ENCODE measurements around the gene SMIM7. TPM values are rescaled to one million over a fixed set of nuclear protein-coding genes. Genes with fewer than 3 reads are reported as not detected.
A peak's percentile ranks its signal among the peaks of the same experiment; 100 is the strongest.

Gene SMIM7
- total and polyA plus RNA-seq, 11 donors: 27.1 to 73.1 (median 45.2) TPM

DNA sequence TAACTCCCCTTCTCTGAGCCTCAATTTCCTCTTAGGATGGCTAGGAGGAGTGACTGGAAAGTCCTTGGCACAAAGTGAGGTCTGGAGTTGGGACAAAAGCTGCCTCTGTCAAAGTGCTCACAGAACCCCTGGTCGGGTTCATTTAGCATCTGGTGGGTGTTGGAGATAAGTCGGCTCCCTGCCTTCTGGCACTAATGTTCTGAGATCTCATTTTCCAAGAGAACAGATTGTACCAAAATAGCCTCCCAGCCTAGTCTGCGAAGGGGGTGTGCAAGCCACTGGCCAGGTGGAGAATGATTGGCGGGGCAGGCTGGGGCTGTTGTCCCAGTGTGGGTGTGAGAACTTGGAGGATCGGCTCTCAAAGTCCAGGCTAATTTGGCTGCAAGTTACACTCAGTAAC is 39.0 kb upstream of the SMIM7 start:
- H3K36me3 ChIP-seq: no peaks in the 10 kb centered on the region
- DNase-seq (peak; percentile 60 to 68 (median 63)), ATAC-seq (peak; percentile 72 to 88 (median 86))
- H3K27ac ChIP-seq: peak overlapping the region in 5 of 12 donors; percentile 14 to 49 (median 24)
- H3K4me1 ChIP-seq: peaks cover 0 to 27% (median 10%) of the 10 kb centered on the region in 12 donors
- intact Hi-C loops (cut with DNase I): no loop called here
- TF ChIP-seq, protein P1, sequence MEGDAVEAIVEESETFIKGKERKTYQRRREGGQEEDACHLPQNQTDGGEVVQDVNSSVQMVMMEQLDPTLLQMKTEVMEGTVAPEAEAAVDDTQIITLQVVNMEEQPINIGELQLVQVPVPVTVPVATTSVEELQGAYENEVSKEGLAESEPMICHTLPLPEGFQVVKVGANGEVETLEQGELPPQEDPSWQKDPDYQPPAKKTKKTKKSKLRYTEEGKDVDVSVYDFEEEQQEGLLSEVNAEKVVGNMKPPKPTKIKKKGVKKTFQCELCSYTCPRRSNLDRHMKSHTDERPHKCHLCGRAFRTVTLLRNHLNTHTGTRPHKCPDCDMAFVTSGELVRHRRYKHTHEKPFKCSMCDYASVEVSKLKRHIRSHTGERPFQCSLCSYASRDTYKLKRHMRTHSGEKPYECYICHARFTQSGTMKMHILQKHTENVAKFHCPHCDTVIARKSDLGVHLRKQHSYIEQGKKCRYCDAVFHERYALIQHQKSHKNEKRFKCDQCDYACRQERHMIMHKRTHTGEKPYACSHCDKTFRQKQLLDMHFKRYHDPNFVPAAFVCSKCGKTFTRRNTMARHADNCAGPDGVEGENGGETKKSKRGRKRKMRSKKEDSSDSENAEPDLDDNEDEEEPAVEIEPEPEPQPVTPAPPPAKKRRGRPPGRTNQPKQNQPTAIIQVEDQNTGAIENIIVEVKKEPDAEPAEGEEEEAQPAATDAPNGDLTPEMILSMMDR (IDR thresholded peaks at IDR 0.05): no peak
- TF ChIP-seq POLR2A (IDR thresholded peaks at IDR 0.05): no peak
- H3K9me3 ChIP-seq: peaks cover 0 to 9% (median 0%) of the 10 kb centered on the region in 12 donors
- 28 to 39% (median 30%) methylated on average over 5 of the region's 5 CpGs for WGBS, 4 donors
- H3K27me3 ChIP-seq: no peaks in the 10 kb centered on the region
- H3K4me3 ChIP-seq: no peak overlapping the region

DNA sequence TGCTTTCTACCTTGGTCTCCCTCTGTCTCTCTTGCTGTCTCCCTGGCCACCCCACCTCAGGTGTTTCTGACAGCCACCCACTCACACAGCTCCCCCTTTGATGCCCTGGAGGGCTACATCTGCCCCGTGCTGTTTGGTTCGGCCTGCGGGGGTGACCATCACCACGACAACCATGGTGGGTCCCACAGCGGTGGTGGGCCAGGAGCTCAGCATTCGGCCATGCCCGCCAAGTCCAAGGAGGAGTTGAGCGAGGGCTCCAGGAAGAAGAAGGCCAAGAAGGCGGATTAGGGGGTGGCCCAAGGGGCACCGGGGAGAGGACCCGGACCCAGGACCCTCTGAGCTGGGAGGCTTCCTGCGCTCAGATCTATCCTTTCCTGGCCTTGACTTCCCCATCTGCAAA is 28.1 kb upstream of the SMIM7 start:
- intact Hi-C loops (cut with DNase I): no loop called here
- Histone ChIP-seq H3K9me3 (peaks cover 0 to 15% (median 0%) of the 10 kb centered on the region in 12 donors), H3K4me1 (no peaks in the 10 kb centered on the region), H3K36me3 (peaks cover 0 to 3% (median 0%) of the 10 kb centered on the region in 9 donors), H3K27ac (no peak overlapping the region), H3K27me3 (no peaks in the 10 kb centered on the region), H3K4me3 (no peak overlapping the region)
- WGBS, 4 donors: 93 to 96% (median 94%) methylated on average over 12 of the region's 12 CpGs
- ATAC-seq: no peak
- no peak for DNase-seq
- no peak for TF ChIP-seq POLR2A (IDR thresholded peaks at IDR 0.05)
- TF ChIP-seq, protein P1 (IDR thresholded peaks at IDR 0.05): no peak

DNA sequence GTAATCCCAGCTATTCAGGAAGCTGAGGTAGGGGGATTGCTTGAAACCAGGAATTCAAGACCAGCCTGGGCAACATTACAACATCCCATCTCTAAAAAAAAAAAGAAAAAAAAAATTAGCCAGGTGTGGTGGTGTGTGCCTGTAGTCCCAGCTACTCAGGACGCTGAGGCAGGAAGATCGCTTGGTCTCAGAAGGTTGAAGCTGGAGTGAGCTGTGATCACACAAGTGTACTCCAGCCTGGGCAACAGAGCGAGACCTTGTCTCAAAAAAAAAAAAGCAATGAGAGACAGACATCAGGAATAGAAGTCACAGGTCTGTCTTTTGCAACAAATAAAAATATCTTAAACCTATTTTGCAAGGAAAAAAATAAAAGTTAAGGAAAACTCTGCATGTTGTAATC is 24.3 kb upstream of the SMIM7 start:
- no peak overlapping the region for H3K4me3 ChIP-seq
- ATAC-seq: no peak
- TF ChIP-seq POLR2A (IDR thresholded peaks at IDR 0.05): no peak
- TF ChIP-seq, protein P1 (IDR thresholded peaks at IDR 0.05): no peak
- intact Hi-C loops (cut with DNase I): no loop called here
- H3K27me3 ChIP-seq: no peaks in the 10 kb centered on the region
- peaks cover 0 to 17% (median 2%) of the 10 kb centered on the region in 12 donors for H3K9me3 ChIP-seq
- peaks cover 0 to 36% (median 26%) of the 10 kb centered on the region in 9 donors for H3K36me3 ChIP-seq
- no peak for DNase-seq
- H3K27ac ChIP-seq: no peak overlapping the region
- WGBS, 4 donors: 90 to 95% (median 92%) methylated on average over 3 of the region's 3 CpGs
- H3K4me1 ChIP-seq: no peaks in the 10 kb centered on the region

DNA sequence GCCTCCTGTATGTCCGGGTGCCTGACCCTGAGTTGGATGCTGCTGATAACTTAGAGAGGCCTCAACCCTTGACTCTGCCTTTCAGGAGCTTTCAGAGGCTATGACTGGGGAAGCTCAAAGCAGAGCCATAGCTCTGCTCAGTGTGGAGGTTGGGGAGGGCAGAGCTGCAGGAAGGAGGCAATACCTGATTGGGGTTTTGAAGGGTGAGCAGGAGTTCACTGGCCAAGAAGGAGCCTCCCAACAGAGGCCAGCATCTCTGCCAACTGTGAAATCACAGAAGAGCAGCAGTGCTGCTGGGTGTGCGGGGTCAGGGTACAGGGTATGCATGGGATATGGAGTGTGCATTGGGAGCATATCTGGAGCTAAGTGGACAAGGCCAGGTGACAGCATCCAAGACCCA is 22.6 kb upstream of the SMIM7 start:
- intact Hi-C loops (cut with DNase I): no loop called here
- Histone ChIP-seq H3K27ac (no peak overlapping the region), H3K4me3 (no peak overlapping the region), H3K4me1 (no peaks in the 10 kb centered on the region), H3K9me3 (peaks cover 0 to 17% (median 2%) of the 10 kb centered on the region in 12 donors), H3K36me3 (peaks cover 0 to 36% (median 26%) of the 10 kb centered on the region in 9 donors), H3K27me3 (no peaks in the 10 kb centered on the region)
- no peak for DNase-seq
- TF ChIP-seq POLR2A (IDR thresholded peaks at IDR 0.05): no peak
- TF ChIP-seq, protein P1 (IDR thresholded peaks at IDR 0.05): no peak
- ATAC-seq: no peak
- 82 to 98% (median 95%) methylated on average over 2 of the region's 2 CpGs for WGBS, 4 donors

All from heart left ventricle (tissue), 16 donors.